Liver (tissue), 3 donors: ENCODE data around the gene SETBP1.

Source experiments
- EGR1 ChIP-seq, 2 donors: IDR thresholded peaks; 2 replicates each; pipeline ENCODE4 v1.6.1; 2016 to 2018; ENCODE audit warnings: antibody characterized with exemption in 2 of 2, low read depth in 2 of 2
- FOXA1 ChIP-seq: IDR thresholded peaks from 2 replicates; pipeline ENCODE4 v1.6.1; 2016; ENCODE audit warnings: antibody characterized with exemption
- GABPA ChIP-seq, 2 donors: IDR thresholded peaks in 1 of 2; conservative IDR thresholded peaks in 1 of 2; 2 replicates each; pipeline ENCODE4 v1.6.1; 2016; ENCODE audit warnings: antibody characterized with exemption in 2 of 2, mild to moderate bottlenecking in 1 of 2, moderate library complexity in 1 of 2
- JUND ChIP-seq, 2 donors: IDR thresholded peaks; 2 replicates each; pipeline ENCODE4 v1.6.1; 2016; ENCODE audit warnings: antibody characterized with exemption in 2 of 2
- RAD21 ChIP-seq, 2 donors: IDR thresholded peaks; 2 replicates each; pipeline ENCODE4 v1.6.1; 2016; ENCODE audit warnings: antibody characterized with exemption in 2 of 2, mild to moderate bottlenecking in 2 of 2
- RXRA ChIP-seq, 2 donors: IDR thresholded peaks; 2 replicates each; pipeline ENCODE4 v1.6.1; 2017 to 2018; ENCODE audit warnings: antibody characterized with exemption in 2 of 2, mild to moderate bottlenecking in 1 of 2
- SP1 ChIP-seq: IDR thresholded peaks from 2 replicates; pipeline ENCODE4 v1.6.1; 2018; ENCODE audit warnings: antibody characterized with exemption, mild to moderate bottlenecking
- TAF1 ChIP-seq: conservative IDR thresholded peaks from 2 replicates; pipeline ENCODE4 v1.6.1; 2016; ENCODE audit warnings: antibody characterized with exemption, mild to moderate bottlenecking
- YY1 ChIP-seq: IDR thresholded peaks from 2 replicates; pipeline ENCODE4 v1.6.1; 2016; ENCODE audit warnings: antibody characterized with exemption, mild to moderate bottlenecking
- TF ChIP-seq, protein P1 (sequence below): fragments of 150-350 bp; IDR thresholded peaks from 2 replicates; pipeline ENCODE4 v1.5.1; 2017; ENCODE audit warnings: improper control_type of control experiment, low read depth, low read length; ENCODE audit not compliant: missing input control
- TF ChIP-seq, protein P2 (sequence below): IDR thresholded peaks from 2 replicates; pipeline ENCODE4 v1.6.1; 2016; ENCODE audit warnings: antibody characterized with exemption
- TF ChIP-seq, protein P3 (sequence below): IDR thresholded peaks from 2 replicates; pipeline ENCODE4 v1.6.1; 2016; ENCODE audit warnings: antibody characterized with exemption, mild to moderate bottlenecking
- TF ChIP-seq, protein P4 (sequence below): IDR thresholded peaks from 2 replicates; pipeline ENCODE4 v1.6.1; 2016; ENCODE audit warnings: antibody characterized with exemption
- donor health status: healthy.
- donor health status: healthy.

DNA sequence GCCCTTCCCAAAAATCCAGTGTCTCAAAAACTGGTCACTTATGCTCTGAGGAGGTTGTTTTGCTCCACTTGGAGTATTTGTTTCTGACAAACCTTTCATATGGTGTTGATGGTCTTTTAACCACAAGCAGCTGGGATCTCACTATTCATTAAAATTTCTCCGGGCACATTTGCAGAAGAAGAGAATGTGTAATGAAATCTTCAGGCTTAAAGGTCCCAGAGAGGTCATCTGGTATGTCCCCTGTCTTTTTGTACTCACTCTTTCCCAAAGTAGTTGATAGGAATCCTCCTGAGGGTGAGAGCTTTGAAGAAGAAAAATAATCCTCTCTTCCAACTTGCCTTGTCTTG, 430.8 kb downstream of the SETBP1 start:
- TF ChIP-seq, protein P1, sequence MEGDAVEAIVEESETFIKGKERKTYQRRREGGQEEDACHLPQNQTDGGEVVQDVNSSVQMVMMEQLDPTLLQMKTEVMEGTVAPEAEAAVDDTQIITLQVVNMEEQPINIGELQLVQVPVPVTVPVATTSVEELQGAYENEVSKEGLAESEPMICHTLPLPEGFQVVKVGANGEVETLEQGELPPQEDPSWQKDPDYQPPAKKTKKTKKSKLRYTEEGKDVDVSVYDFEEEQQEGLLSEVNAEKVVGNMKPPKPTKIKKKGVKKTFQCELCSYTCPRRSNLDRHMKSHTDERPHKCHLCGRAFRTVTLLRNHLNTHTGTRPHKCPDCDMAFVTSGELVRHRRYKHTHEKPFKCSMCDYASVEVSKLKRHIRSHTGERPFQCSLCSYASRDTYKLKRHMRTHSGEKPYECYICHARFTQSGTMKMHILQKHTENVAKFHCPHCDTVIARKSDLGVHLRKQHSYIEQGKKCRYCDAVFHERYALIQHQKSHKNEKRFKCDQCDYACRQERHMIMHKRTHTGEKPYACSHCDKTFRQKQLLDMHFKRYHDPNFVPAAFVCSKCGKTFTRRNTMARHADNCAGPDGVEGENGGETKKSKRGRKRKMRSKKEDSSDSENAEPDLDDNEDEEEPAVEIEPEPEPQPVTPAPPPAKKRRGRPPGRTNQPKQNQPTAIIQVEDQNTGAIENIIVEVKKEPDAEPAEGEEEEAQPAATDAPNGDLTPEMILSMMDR: no peak
- TF ChIP-seq TAF1: no peak
- no peak for TF ChIP-seq EGR1 (IDR thresholded peaks at IDR 0.05; ENCODE audit: low read depth in 2 of 2)
- TF ChIP-seq, protein P2, sequence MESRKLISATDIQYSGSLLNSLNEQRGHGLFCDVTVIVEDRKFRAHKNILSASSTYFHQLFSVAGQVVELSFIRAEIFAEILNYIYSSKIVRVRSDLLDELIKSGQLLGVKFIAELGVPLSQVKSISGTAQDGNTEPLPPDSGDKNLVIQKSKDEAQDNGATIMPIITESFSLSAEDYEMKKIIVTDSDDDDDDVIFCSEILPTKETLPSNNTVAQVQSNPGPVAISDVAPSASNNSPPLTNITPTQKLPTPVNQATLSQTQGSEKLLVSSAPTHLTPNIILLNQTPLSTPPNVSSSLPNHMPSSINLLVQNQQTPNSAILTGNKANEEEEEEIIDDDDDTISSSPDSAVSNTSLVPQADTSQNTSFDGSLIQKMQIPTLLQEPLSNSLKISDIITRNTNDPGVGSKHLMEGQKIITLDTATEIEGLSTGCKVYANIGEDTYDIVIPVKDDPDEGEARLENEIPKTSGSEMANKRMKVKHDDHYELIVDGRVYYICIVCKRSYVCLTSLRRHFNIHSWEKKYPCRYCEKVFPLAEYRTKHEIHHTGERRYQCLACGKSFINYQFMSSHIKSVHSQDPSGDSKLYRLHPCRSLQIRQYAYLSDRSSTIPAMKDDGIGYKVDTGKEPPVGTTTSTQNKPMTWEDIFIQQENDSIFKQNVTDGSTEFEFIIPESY: no peak
- TF ChIP-seq, protein P3, sequence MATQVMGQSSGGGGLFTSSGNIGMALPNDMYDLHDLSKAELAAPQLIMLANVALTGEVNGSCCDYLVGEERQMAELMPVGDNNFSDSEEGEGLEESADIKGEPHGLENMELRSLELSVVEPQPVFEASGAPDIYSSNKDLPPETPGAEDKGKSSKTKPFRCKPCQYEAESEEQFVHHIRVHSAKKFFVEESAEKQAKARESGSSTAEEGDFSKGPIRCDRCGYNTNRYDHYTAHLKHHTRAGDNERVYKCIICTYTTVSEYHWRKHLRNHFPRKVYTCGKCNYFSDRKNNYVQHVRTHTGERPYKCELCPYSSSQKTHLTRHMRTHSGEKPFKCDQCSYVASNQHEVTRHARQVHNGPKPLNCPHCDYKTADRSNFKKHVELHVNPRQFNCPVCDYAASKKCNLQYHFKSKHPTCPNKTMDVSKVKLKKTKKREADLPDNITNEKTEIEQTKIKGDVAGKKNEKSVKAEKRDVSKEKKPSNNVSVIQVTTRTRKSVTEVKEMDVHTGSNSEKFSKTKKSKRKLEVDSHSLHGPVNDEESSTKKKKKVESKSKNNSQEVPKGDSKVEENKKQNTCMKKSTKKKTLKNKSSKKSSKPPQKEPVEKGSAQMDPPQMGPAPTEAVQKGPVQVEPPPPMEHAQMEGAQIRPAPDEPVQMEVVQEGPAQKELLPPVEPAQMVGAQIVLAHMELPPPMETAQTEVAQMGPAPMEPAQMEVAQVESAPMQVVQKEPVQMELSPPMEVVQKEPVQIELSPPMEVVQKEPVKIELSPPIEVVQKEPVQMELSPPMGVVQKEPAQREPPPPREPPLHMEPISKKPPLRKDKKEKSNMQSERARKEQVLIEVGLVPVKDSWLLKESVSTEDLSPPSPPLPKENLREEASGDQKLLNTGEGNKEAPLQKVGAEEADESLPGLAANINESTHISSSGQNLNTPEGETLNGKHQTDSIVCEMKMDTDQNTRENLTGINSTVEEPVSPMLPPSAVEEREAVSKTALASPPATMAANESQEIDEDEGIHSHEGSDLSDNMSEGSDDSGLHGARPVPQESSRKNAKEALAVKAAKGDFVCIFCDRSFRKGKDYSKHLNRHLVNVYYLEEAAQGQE: no peak
- TF ChIP-seq YY1: no peak
- TF ChIP-seq, protein P4, sequence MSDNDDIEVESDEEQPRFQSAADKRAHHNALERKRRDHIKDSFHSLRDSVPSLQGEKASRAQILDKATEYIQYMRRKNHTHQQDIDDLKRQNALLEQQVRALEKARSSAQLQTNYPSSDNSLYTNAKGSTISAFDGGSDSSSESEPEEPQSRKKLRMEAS: no peak
- no peak for TF ChIP-seq GABPA (IDR thresholded peaks at IDR 0.05 in 1 of 2, conservative IDR thresholded peaks at IDR 0.05 in 1 of 2)
- no peak for TF ChIP-seq JUND (IDR thresholded peaks at IDR 0.05)
- TF ChIP-seq RXRA (IDR thresholded peaks at IDR 0.05): no peak
- no peak for TF ChIP-seq RAD21 (IDR thresholded peaks at IDR 0.05)
- no peak for TF ChIP-seq SP1
- no peak for TF ChIP-seq FOXA1
